ENCODE data around the gene ZKSCAN5.
"Not testable (repeated sequence)": the region's sequence is repeated elsewhere in the genome, so short reads cannot be mapped to it uniquely, and the experiment has no call there.

ZKSCAN5 gene

GRCh38 chr7:99498546-99498944 is 5.9 kb upstream of the ZKSCAN5 start:
- DNase-seq = no peak

- DNase-seq = no peak
Measured at GRCh38 chr7:99499371-99499720, 5.1 kb upstream of the ZKSCAN5 start.

DNA sequence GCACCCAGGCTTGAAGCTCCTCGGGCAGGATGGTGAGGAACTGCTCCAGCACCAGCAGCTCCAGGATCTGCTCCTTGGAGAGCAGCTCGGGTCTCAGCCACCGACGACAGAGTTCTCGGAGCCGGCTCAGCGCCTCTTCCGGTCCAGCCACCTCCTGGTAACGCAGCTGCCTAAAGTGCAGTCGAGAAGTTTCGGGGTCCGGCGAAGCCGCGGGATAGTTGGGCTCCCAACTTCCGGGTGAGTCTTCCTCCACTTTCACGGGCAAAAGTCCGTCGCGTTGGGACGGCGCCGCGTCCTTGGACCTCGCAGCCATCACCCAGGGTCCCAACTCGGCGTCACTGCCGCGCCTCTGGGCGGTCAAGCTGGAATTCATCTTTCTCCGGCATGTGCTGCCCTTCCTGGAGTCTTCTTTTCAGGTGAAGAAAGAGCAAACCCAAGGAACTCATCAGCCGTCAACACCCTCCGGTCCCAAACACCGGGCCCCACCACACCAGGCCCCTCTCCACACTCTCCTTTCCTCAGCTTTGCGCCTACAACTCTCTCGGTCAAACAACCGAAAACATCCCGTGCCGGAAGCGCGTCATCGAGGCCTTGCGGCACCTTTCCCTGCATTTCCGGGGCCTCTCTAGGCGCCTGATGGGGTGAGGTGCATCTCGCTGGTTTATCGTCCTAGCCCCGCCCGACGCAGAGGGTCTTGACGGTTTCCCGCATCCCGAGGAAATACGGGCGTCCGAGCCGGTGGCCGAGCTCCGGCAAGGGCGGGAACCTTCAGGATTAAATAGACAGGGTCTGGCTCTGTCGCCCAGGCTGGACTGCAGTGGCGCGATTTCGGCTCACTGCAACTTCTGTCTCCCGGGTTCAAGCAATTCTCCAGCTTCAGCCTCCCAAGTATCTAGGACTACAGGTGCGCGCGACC is 4.5 kb upstream of the ZKSCAN5 start, which contains the start of gene ZNF394:
TSS of gene ZNF394 (minus strand) at position 561 of the 916 bp plus-strand sequence. CDS start at position 373, 188 bp downstream.
- DNase-seq = peak; percentile 95

- DNase-seq = no peak
Measured at GRCh38 chr7:99500637-99501009, 3.8 kb upstream of the ZKSCAN5 start.

GRCh38 chr7:99501236-99501635 is 3.2 kb upstream of the ZKSCAN5 start:
- not testable (repeated sequence) for DNase-seq

DNA sequence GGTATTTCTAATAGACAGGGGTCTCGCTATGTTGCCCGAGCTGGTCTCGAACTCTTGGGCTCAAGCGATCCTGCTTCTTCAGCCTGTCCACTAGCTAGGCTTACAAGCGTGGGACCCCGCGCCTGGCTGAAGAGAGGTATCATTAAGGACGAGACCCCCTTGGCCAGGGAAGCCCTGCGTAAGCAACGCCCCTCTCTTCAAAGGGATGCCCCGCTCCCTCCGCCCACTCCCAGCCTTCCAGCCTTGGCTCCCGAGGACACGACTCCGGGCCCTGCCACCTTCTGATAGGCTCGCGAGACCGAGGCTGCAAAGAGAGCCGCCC is 220 bp upstream of the ZKSCAN5 start:
- no peak for DNase-seq

GRCh38 chr7:99505324-99505662 is 831 bp downstream of the ZKSCAN5 start:
- no peak for DNase-seq

DNA sequence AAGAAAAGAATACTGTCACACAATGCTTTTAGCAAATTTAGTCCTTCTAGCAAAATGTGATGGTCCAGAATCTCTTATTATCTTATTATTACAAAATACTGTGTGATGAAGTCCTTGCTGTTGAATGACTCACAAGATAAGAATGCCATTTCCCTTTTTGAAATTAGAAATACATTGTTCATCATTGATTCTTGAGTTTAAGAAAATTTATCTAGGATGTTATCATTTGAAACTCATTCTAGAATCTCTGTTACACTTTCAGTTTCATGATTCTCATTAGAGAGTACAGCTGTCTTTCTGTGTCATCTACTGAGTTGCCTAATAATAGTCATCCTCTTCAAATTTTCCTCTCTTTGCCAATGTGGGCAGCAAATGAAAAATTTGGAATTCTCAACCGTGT is 9.6 kb downstream of the ZKSCAN5 start:
- DNase-seq = peak; percentile 38

DNA sequence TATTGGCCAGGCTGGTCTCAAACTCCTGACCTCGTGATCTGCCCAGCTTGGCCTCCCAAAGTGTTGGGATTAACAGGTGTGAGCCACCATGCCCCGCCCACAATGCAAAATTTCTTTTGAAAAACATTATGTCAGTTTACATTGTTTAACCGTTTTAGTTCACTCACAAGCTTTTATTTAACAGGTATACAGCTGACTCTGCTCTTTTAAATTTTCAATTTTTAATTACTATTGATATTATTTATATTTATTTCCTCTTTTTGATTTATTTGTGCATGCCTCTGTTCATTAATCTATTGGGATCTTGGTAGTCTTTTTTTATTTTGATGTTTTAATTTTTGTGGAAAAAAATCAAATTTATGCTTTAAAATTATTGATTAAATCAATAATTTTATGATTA is 16.9 kb downstream of the ZKSCAN5 start:
- DNase-seq = no peak

GRCh38 chr7:99525713-99526440 is 21.4 kb downstream of the ZKSCAN5 start:
- DNase-seq = no peak

GRCh38 chr7:99531354-99531765 is 26.9 kb downstream of the ZKSCAN5 start:
- DNase-seq = no peak

DNA sequence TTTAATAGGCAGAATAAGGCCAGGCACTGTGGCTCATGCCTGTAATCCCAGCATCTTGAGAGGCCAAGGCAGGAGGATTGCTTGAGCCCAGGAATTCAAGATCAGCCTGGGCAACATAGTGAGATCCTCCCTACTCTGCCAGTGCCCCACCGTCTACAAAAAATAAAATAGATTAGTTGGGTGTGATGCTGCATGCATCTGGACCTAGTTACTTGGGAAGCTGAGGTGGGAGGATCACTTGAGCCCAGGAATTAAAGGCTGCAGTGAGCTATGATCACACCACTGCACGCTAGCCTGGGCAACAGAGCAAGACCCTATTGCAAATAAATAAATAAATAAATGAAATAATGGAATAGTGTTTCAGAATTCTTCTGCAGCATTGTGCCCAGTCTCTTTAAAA is 31.2 kb downstream of the ZKSCAN5 start:
- DNase-seq = no peak

- no peak for DNase-seq
Measured at GRCh38 chr7:99539213-99539811, 34.9 kb downstream of the ZKSCAN5 start.

- no peak for DNase-seq
Measured at GRCh38 chr7:99540542-99540941, 36.1 kb downstream of the ZKSCAN5 start.

DNA sequence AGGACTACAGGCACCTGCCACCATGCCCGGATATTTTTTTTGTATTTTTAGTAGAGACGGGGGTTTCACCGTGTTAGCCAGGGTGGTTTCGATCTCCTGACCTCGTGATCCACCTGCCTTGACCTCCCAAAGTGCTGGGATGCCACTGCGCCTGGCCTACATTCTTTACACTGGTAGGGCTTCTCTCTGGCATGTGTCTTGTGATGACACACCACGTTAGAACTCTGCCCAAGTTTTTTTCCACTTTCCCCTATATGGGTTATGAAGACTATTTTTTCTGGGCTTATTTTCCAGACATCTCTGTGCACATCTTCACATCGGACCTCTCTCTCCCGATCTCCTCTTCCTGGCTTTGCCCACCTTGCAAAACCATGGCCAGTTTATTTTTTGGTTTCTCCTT is 36.8 kb downstream of the ZKSCAN5 start:
- no peak for DNase-seq

DNA sequence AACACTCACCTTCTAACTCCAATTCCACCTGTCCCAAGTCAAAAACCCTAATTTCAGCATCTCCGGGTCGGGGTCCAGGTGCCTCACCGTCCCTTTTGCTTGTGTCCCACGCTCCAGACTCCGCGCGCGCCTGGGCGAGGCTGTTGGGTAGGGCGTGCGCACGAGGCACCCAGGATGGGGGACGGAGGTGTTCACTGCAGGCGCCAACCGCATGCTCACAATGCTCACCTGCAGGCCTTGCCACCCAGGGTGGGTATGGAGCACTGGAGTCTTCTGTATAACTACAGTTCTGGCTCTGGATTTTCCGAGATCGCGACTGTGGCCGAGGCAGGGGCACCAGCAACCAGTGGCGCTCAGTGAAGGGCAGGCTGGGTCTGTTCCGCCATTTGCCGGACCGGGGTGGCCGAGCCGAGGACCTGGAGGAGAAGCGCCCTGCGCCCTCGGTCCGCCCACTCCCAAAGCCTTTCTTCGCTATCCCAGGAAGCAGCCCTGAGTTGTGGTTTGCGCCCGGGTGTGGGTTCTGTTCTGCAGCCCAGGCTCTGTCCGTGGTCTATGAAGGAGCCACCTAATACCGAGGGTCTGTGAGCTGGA is 38.7 kb downstream of the ZKSCAN5 start:
- DNase-seq = no peak

GRCh38 chr7:99543916-99544315 is 39.5 kb downstream of the ZKSCAN5 start:
- no peak for DNase-seq

GRCh38 chr7:99545308-99545707 is 40.8 kb downstream of the ZKSCAN5 start:
- DNase-seq = not testable (repeated sequence)

DNA sequence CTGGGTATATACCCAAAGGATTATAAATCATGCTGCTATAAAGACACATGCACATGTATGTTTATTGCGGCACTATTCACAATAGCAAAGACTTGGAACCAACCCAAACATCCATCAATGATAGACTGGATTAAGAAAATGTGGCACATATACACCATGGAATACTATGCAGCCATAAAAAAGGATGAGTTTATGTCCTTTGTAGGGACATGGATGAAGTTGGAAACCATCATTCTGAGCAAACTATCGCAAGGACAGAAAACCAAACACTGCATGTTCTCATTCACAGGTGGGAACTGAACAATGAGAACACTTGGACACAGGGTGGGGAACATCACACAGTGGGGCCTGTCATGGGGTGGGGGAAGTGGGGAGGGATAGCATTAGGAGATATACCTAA is 45.1 kb downstream of the ZKSCAN5 start:
- DNase-seq = not testable (repeated sequence)

DNA sequence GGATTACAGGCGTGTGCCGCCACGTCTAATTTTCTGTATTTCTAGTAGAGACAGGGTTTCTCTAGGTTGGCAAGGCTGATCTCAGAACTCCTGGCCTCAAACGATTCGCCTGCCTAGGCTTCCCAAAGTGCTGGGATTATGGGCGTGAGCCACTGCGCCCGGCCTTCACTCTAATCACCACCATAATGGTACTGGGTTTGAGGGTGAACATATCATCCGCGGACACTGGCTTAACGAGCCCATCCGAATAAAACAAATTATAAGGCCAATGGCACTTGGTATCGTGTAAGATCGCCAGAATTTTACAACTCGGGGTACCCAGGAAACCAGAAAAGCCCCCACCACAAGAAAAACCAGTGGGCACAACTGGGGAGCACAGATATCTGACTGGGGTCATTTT is 46.9 kb downstream of the ZKSCAN5 start:
- no peak for DNase-seq

- DNase-seq = peak; percentile 95
Measured at GRCh38 chr7:99551767-99552463, 47.5 kb downstream of the ZKSCAN5 start, which contains the start of gene FAM200A. Gene FAM200A, minus strand, starts transcription at chr7:99552114. Its CDS starts 3,707 bp downstream, at chr7:99548407.

DNA sequence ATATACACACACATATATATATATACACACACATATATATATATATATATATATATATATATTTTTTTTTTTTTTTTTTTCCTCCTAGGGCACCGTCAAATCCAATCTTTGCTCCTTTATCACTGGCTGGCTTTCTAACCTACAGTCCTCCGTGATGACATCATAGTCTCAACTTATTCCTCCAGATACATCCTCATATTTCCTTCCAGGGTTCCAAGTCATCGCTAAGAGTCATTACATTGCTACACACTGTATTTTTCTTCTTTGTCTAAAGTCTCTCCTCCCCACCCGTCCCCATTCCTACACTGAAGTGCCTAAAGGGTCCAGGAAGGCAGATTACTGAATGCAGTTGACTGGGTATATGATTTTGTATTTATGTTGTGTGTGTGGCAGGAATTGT is 48.6 kb downstream of the ZKSCAN5 start:
- DNase-seq = no peak

- DNase-seq = no peak
Measured at GRCh38 chr7:99554939-99555338, 50.5 kb downstream of the ZKSCAN5 start.
